ENCODE data around the gene VPS37B.
"Not testable (repeated sequence)": the region's sequence is repeated elsewhere in the genome, so short reads cannot be mapped to it uniquely, and the experiment has no call there.

The VPS37B gene

DNA sequence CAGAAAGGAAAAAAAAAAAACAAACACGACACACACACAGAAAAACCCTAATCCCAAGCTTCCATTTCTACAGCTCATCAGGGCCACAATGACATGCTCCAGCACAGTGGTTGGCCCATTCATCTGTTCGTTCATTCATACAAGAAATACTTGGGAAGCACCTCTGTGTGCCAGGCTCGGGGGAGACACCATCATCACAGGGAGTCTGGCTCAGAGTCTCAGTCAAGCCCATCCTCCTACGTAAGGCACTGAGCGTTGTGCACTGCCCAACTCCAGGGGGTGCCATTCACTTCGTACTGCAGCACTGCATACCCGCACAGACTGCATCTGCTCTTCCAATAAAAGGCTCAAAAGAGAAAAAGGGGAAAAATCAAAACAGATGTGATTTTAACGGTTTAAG, 15.3 kb downstream of the VPS37B start:
- DNase-seq (ENCODE audit: low spot score): peak; percentile 50

DNA sequence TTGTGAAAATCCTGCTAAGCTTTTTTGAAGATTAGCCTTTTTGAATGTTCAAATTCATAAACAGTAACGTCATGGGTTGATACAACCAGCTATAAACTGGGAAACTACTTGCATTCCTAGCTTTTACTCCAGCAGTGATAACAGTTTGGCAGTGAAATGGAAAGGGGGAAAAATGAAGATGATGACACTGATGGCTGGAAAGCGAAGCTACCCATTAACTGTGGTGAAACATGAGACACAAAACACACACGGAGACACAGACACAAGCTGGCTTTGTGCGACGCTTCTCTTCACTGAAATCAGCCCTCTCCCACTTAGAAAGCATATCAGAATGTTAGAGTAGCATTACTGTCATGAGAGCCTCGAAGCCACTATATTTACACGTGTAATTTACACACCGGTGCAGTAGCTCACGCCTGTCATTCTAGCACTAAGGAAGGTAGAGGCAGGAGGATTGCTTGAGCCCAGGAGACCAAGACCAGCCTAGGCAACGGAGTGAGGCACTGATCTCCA, 15.7 kb downstream of the VPS37B start:
- DNase-seq (ENCODE audit: low spot score): no peak

DNA sequence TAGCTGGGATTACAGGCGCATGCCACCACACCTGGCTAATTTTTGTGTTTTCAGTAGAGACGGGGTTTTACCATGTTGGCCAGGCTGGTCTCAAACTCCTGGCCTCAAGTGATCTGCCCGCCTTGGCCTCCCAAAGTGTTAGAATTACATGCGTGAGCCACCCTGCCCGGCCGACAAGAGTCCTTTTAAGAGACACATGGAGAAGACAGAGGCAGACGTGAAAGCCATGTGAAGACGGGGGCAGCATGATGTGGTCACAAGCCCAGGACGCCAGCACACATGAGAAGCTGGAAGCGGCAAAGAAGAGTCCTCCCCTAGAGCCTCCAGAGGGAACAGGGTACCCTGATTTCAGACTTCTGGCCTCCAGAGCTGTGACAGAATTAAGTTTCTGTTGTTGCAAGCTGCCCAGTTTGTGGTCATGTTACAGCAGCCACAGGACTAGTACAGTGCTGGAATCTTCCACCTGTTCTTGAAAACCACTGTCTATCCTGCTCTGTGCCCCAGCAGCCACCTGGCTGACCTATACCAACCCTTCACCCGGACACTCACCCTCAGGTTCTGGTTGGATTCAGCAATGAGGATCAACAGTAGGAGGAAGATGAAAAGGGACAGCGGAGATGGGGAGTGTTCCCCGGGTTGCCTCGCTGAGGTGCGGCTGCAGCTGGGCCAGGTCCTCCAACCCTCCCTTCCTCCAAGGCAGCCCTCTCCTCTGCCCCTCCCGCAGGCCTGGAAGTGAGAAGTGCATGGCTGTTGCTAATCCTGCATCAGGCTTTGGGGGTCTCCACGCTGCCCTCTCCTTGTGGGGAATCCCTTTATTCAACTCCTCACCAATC, 16.9 kb downstream of the VPS37B start:
- no peak for DNase-seq (ENCODE audit: low spot score)

DNA sequence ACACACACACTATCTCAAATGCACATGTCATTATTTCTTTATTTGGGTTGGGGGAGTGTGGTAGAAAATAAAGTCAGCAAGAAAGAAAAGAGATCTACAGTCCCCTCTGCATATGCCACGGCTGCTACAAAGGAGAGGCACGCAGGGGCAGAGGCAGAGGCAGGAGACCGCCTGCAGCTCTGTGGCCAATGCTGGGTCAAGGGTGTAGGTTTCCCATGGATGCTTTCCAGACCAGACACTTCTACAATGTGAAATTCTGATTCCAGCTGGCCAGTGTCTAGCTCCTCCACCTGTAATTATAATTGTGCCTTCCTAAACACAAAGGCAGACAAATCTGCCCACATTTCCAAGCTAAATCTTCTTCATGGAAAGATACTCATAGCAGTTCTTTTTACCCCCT, 19.2 kb downstream of the VPS37B start:
- no peak for DNase-seq (ENCODE audit: low spot score)

DNA sequence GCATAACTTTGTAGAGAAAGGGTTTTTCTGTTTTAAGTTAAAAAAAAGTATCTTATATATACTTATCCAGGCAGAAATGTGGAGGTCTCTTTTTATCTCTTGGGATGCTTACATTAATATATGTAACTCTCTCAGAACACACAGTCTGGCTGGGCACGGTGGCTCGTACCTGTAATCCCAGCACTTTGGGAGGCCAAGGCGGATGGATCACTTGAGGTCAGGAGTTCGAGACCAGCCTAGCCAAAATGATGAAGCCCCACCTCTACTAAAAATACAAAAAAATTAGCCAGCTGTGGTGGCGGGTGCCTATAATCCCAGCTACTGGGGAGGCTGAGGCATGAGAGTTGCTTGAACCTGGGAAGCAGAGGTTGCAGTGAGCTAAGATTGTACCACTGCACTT, 19.6 kb downstream of the VPS37B start:
- DNase-seq (ENCODE audit: low spot score): not testable (repeated sequence)

DNA sequence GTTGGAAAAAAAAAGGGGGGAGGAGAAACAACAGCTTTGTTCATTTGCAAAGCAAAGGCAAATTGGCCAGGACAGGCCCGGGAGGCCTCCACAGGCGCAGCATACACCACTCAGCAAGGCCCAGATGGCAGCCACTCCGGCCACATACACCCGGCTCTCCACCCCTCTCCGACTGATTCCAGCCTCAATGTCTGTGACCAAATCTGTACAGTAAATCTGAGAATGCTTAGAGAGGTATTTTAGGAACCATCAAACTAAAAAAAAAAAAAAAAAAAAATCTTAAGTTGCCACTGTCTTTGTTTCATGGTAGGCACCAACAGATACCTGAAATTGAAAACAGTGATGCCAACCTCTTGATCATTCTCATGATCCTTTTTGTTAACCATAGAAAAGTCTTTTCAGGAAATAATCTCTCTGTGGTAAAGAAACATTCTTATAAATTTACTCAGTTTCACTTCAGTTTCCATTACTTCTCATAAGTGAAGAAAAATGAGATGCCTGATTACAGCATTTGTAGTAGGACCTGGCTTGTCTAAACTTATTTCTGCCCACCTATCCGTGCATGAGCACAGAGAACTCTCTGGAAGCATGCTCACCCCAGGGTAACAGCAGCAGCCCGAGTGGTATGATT, 20.2 kb downstream of the VPS37B start:
- DNase-seq (ENCODE audit: low spot score): no peak

DNA sequence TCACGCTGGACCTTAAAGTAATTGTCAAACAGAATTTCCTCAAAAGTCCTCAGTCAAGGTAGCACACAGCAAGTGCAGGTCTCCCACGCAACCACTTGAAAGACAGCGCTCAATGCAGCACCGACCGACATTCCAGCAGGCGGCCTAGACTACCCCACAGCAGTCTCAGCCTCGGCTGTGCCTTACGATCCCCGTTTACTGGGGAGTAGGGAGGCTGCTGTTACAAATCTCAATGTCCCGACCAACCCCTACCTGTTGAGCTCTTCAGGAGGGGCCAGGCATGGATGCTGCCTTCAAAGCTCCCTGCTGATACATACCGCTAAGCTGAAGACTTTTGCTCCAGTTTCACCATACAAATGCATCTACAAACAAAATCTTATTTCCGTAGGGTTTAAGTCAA, 21.8 kb downstream of the VPS37B start:
- DNase-seq (ENCODE audit: low spot score): no peak

DNA sequence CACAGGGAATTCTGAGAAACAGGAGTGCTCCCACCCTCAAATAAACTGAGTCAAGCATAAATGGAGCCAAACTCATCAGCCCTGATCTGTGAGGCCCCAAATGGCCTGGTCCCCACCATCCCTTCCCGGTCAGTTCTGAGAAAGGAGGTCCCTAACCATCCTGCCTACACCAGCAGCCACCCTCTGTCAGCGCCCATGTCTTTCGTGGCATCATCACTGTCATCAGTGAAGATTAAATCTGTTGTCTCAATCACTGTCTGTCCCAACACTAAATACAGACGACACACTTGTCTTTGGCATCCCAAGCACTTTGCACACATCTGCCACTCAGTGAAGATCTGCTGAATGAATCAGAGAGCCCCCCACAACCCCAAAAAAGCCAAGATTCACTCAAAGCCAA, 22.4 kb downstream of the VPS37B start:
- DNase-seq (ENCODE audit: low spot score): no peak

DNA sequence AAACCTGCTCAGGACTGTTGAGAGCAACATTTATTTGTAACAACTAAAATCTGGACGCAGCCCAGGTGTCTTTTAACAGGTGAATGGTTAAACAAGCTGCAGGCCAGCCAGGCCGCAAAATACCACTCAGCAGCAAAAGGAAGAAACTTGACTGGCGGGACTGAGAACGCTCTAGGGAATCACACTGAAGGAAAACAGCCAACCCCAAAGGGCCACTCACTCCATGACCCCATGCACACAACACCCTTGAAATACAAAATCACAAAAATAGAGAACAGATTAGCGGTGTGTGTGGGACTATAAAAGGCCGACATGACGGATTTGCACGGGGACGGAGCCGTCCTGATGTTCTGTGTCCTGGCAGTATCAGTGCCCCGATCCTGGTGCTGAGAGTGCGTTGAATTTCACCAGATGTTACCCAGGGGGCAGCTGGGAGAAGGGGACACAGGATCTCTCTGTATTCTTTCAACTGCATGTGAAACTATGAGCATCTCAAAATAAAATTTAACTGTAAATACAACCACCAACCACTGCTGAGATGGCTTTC, 23.0 kb downstream of the VPS37B start:
- DNase-seq (ENCODE audit: low spot score): no peak

DNA sequence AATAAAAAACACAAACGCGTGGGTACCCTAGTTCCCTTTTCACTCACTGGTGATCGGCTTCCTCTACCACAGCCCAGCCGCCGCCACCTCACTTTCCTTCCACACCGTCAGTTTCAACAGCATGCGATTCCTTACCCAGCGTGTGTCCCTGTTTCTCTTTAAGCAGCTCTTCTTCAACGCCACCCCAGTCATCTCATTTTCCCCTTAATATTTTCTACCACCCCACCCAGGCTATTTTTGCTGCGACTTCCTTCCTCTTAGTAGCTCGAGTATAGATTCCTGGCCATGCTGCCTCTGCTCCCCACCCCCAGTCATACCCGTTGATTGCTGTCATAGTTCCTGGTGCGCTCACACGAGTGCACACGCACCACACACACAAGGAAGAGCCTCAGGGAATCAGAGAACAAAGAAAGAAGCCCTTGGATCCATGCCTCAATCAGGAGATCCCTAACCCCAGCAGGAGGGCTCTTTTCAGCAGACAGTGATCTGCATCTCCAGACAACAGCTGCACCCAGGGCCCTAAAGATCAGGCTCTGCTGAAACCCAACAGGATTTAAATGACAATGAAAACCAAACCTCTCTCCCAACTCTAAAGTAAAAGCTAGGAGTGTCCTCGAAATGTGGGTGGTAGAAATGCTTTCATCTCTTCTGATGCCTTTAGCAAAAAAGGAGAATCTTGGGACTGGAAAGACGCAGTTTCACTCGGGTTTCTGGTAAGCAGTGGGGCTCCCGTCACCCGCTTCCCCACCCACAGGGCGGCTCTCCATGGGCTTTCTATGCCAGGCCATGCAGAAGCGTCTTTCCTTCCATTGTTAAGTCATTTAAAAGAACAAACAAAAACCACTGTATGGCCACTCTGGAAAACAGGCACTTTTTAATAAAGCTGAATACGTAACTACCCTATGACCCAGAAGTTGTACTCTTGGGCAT, 23.8 kb downstream of the VPS37B start:
- DNase-seq (ENCODE audit: low spot score): peak; percentile 86

DNA sequence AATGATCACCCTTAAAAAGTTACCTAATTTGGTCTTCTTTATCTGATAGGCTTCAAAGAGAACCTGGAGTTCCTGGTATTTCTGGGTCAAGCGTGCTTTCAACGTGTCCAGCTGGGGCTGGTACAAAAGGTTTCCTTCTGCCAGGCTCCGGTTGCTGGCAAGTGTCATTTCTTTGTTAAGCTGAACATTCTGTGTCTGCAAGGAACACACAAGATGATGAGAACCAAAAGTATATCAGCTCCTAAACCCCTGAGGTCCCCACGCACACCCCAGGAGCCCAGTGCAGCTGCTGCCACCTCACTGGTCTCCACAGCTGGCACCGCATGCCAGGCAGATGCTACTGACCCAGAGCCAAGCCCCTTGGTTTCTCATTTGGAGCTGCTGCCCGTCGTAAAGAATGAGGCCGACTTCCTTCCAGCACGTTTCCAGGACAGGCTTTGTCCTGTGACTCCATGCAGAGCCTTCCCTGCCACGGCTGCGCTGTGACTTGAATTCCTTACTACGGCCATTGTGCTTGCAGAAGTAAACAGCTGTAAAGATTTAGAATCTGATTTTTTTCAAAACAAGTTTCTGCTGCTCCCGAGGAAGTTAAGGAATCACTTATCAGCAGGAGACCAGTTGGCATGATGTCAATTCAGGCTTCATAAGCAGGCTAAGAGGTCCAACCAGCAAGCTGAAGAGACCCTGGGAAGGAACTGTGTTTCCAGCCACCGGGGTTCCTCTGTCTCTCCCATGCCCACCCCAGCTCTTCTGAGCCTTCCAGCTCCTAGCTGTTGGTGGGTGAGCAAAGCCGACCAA, 24.9 kb downstream of the VPS37B start:
- DNase-seq (ENCODE audit: low spot score): peak; percentile 56

DNA sequence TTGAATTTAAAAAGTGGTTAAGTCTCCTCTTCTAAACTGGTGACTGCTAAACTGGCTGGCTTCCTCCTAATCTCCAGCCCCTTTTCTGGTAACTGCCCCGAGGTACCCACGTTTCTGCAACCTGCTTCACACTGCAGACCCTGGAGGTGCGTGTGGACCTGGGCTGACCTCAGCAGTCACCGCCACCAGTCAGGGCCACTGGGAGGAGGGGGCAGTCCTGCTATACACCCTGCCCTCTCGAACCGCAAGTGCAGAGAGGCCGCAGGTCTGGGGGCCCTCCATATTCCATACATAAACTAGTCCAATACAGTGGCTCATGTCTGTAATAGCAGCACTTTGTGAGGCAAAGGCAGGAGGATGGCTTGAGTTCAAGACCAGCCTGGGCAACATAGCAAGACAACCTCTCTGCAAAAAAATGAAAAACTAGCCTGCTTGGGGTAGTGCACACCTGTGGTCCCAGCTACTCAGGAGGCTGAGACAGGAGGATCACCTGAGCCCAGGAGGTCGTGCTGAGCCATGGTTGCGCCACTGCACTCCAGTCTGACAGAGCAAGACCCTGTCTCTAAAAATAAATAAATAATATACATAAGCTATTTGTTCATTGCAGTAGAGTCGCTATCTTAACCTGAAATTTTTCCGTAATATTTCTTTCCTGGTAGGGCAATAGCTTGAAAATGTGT, 25.6 kb downstream of the VPS37B start:
- no peak for DNase-seq (ENCODE audit: low spot score)

DNA sequence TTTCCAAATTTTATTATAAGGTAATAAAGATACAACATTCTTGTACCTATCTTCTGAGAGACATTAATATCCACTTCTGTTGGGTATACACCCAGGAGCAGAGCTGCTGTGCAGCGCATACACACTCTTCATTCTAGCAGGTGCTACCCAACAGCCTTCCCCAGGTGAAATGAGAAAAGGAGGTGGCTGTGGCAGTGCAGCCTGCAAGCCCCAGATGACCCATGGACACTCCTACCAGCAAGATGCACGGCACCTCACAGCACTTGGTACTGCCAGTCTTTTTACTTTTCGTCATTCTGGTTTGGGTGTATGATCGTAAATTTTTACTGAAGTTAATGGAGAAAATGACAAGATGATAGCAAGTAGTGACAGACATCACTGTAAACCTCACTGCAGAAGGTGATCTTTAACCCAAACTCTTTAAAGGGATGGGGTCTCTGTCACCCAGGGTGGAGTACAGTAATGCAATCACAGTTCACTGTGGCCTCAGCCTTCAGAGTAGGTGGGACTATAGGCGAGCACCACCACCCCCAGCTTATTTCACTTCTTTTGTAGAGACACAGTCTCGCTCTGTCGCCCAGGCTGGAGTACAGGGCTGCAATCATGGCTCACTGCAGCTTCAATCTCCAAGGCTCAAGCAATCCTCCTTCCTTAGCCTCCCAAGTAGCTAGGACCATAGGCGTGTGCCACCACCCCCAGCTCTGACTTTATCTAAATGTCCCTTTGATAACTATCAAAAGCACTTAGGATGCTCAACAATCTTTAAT, 26.5 kb downstream of the VPS37B start:
- DNase-seq (ENCODE audit: low spot score): no peak

DNA sequence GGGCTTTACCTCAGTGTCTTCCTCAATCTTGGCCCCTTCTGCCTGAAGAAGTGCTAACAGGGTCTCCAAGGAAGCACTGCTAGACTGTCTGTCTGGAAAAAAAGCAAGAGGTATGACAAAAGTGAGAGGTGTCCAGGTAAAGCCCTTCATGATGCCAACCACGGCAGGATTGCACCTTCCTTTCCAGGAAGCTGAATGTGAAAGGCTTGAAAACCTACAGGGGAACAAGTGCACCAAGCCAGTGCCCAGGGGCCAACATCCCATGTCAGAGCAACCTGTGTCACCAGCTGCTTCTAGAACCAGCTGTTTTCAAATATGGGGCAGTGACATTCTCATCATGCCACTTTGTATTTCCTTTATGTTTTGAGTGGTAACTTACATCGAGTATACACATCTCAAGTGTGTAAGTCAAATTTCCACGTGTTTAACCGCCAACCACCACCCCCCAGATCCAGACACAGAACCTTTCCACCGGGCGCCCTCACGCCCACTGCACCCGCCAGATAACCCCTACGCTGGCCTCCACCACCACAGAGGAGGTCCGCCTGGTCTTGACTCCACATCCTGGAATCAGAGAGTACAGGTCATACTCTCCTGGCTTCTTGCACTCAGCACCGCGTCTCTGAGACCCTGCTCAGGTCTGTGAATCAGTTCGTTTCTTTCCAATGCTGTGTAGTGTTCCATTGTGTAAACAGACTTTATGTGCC, 27.3 kb downstream of the VPS37B start:
- DNase-seq (ENCODE audit: low spot score): no peak

DNA sequence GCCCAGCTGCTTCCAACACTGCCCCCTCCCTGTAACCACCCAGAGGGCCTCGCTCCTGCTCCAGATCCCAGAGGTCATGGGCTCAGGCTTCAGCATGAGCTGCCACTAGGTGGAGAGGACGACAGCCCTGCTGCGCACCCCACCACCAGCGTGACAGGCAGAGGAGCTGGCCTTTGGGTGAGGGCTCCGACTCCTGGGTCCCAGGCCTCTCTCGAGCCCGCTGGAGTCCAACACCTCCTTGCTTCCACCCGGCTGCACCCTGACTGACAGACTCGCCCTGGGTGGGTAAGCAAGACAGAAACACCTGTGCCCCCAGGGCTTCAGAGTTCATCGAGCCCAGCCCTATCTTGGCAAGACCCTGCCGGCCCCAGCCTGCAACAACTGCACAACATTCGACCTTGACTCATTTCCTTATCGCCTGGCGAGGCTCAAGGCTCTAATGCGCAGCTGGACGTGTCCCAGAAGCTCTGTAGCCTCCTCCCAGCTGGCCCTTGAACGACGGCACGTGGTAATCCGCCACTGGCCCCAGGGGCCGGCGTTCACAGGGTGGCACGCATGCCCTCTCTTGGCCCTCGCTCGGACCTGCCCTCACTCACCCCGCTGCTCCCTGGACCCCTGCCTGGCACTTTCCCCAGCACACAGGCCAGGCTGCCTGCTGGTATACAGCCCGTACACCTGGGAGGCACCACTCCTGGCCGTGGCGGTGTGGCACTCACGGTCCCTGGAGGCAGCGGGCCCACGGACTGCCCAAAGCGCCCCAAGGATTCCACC, 28.0 kb downstream of the VPS37B start:
- DNase-seq (ENCODE audit: low spot score): no peak

DNA sequence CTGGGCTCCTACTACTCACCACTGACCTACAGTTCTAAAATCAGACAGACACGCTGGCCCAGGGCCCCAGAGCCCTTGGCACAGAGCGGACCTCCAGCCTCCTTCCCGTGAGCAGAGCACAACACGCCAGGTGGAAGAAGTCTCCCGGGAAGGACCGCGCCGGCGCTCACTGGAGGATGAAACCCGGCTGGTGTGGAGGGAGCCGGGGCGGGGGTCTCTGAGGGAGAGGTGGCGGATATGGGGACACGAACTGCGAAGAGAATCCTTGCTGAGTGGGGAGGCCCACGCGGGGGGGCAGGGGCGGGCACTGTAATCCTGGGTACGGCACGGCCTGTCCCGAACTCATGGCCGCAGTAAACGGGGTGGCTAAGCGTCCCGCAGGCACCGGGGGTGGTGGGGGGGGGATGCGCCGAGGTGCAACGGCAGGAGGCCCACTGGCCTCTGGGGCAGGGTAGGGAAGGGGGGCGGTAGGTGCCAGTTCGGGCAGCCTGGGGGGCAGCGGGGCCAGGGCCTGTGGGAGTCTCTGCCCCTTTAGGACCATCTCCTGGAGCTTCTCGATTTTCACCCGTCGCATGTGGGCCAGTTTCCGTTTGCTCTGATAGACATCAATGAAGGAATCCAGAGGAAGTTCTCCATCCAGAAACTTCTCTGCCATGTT, 28.8 kb downstream of the VPS37B start:
- no peak for DNase-seq (ENCODE audit: low spot score)

DNA sequence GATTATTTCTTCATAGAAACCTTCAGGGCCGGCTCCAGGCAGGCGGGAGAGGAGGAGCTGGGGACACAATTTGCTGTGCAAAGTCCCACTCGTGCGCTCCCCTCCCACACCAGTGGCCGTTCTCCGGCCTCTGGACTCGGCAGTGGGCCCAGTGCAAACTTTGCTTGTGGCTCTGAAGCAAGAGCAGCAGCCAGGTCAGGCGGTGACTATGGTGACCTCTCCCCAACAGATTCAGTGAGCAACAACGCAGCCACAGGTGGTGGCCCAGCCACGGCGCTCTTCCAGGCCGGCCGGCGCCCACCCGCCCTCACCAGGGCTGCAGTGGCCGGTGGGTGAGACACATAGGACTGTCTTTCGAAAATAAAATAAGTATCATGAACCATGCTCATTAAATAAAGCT, 29.5 kb downstream of the VPS37B start:
- DNase-seq (ENCODE audit: low spot score): no peak
